ENCODE measurements around the gene UNC5CL. TPM values are rescaled to one million over a fixed set of nuclear protein-coding genes. Genes with fewer than 3 reads are reported as not detected.

Gene UNC5CL
- total and polyA plus RNA-seq, 5 donors from 2014 or later = 0.11 to 4.4 (median 0.25) TPM

GRCh38 chr6:41061196-41061726, 22.2 kb upstream of the UNC5CL start:
- Mint-ChIP-seq H3K4me1 (peaks cover 0 to 2% (median 1%) of the 10 kb centered on the region in 4 donors), H3K4me3 (no peak overlapping the region), H3K36me3 (peaks cover 64% of the 10 kb centered on the region), H3K27me3 (no peaks in the 10 kb centered on the region), H3K27ac (peak overlapping the region in 1 of 3 donors; percentile 62), H3K9me3 (no peaks in the 10 kb centered on the region)
- Histone ChIP-seq H3K27ac (ENCODE audit: insufficient read depth, low read length, poor library complexity, severe bottlenecking) (no peak overlapping the region), H3K27me3 (ENCODE audit: control insufficient read depth, insufficient read depth, low read length) (no peaks in the 10 kb centered on the region), H3K9me3 (ENCODE audit: control insufficient read depth in 2 of 2, low read length in 2 of 2) (no peaks in the 10 kb centered on the region), H3K4me3 (ENCODE audit: low read depth, low read length) (no peak overlapping the region), H3K36me3 (ENCODE audit: control insufficient read depth, insufficient read depth, low read length) (peaks cover 49% of the 10 kb centered on the region), H3K4me1 (ENCODE audit: control insufficient read depth, insufficient read depth, low read length, poor library complexity, severe bottlenecking) (no peaks in the 10 kb centered on the region)
- no peak for ATAC-seq (ENCODE audit: low read depth in 2 of 2)
- no peak for DNase-seq

DNA sequence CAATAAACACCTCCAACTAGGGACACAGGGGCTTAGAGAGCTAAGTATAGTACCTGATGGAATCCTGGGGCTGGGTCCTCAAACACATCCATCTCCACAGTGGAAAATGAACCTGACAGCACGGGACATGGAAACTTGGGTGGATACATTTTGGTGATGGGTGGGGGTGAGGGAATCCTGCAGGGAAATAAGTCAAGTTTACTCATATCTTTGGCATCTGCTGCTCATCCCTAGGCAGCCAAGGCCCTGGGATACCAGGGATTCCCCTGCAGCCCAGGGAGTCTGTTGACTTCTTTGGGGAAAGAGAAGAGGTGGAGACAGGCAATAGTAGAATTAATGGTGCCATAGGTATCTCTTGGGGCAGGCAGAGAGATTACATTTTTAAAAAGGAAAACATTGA, 20.5 kb upstream of the UNC5CL start:
- Mint-ChIP-seq H3K27me3 (no peaks in the 10 kb centered on the region), H3K4me1 (peaks cover 0 to 5% (median 1%) of the 10 kb centered on the region in 4 donors), H3K9me3 (no peaks in the 10 kb centered on the region), H3K36me3 (peaks cover 64% of the 10 kb centered on the region), H3K4me3 (no peak overlapping the region), H3K27ac (peak overlapping the region in 1 of 3 donors; percentile 61)
- H3K36me3 ChIP-seq (ENCODE audit: control insufficient read depth, insufficient read depth, low read length) = peaks cover 35% of the 10 kb centered on the region
- no peaks in the 10 kb centered on the region for H3K9me3 ChIP-seq (ENCODE audit: control insufficient read depth in 2 of 2, low read length in 2 of 2)
- H3K4me3 ChIP-seq (ENCODE audit: low read depth, low read length) = no peak overlapping the region
- no peak for ATAC-seq (ENCODE audit: low read depth in 2 of 2)
- H3K27ac ChIP-seq (ENCODE audit: insufficient read depth, low read length, poor library complexity, severe bottlenecking) = no peak overlapping the region
- DNase-seq = no peak
- no peaks in the 10 kb centered on the region for H3K4me1 ChIP-seq (ENCODE audit: control insufficient read depth, insufficient read depth, low read length, poor library complexity, severe bottlenecking)
- H3K27me3 ChIP-seq (ENCODE audit: control insufficient read depth, insufficient read depth, low read length) = no peaks in the 10 kb centered on the region

DNA sequence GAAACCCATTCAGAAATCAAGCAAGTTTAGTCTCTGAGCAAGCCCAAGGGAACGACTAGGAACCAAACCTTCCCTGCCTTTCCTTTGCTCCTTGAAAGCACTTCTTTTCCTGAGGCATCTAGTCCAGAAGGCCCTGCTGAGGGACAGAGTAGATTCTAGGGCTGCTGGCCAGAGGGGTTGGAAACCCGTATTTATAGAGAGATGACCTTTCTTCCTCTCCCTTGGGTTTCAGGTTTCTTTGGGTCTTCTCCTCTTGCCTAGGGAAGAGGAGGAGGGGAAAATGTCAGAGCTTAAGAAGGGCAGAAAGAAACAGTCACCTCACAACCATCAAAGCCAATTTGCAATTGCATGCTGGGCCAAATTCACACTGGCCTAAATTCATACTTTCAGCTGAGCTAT, 19.8 kb upstream of the UNC5CL start:
- no peak for ATAC-seq (ENCODE audit: low read depth in 2 of 2)

GRCh38 chr6:41056768-41057490, 17.9 kb upstream of the UNC5CL start:
- no peak for ATAC-seq (ENCODE audit: low read depth in 2 of 2)

More for the DNA sequence above, 19.8 kb upstream of the UNC5CL start:
- no peaks in the 10 kb centered on the region for H3K4me1 ChIP-seq (ENCODE audit: control insufficient read depth, insufficient read depth, low read length, poor library complexity, severe bottlenecking)
- no peaks in the 10 kb centered on the region for H3K9me3 ChIP-seq (ENCODE audit: control insufficient read depth in 2 of 2, low read length in 2 of 2)
- H3K4me3 Mint-ChIP-seq = no peak overlapping the region
- peaks cover 27% of the 10 kb centered on the region for H3K36me3 ChIP-seq (ENCODE audit: control insufficient read depth, insufficient read depth, low read length)
- H3K4me1 Mint-ChIP-seq = peaks cover 0 to 3% (median 0%) of the 10 kb centered on the region in 4 donors
- H3K9me3 Mint-ChIP-seq = no peaks in the 10 kb centered on the region
- no peak overlapping the region for H3K27ac ChIP-seq (ENCODE audit: insufficient read depth, low read length, poor library complexity, severe bottlenecking)
- H3K36me3 Mint-ChIP-seq = peaks cover 58% of the 10 kb centered on the region
- no peaks in the 10 kb centered on the region for H3K27me3 ChIP-seq (ENCODE audit: control insufficient read depth, insufficient read depth, low read length)
- H3K27ac Mint-ChIP-seq = no peak overlapping the region
- DNase-seq = no peak
- H3K4me3 ChIP-seq (ENCODE audit: low read depth, low read length) = no peak overlapping the region
- H3K27me3 Mint-ChIP-seq = no peaks in the 10 kb centered on the region

DNA sequence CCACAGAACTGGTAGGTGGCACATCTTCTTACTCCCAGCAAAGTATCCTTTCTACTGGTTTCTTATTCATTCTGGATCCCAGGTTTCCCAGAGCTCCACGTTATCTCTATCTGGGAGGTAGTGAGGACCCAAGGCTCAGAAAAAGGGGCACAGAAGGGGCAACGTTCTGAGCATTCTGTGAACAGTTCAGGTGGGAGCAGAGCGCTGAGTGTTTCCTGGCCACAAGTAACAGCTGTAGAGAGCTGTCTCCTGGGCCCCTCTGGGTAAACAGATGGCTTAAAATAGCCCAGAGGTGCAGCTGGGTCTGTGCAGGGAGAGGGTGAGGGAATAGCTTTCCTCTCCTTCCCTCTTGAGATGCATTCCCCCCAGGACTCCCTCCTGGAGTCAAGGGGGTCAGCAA, 16.1 kb upstream of the UNC5CL start:
- Mint-ChIP-seq H3K4me1 (peaks cover 7 to 27% (median 13%) of the 10 kb centered on the region in 4 donors), H3K36me3 (peaks cover 34% of the 10 kb centered on the region), H3K4me3 (no peak overlapping the region), H3K27ac (peak overlapping the region in 1 of 3 donors; percentile 75), H3K9me3 (no peaks in the 10 kb centered on the region), H3K27me3 (no peaks in the 10 kb centered on the region)
- Histone ChIP-seq H3K27me3 (ENCODE audit: control insufficient read depth, insufficient read depth, low read length) (no peaks in the 10 kb centered on the region), H3K36me3 (ENCODE audit: control insufficient read depth, insufficient read depth, low read length) (peaks cover 3% of the 10 kb centered on the region), H3K4me1 (ENCODE audit: control insufficient read depth, insufficient read depth, low read length, poor library complexity, severe bottlenecking) (peaks cover 16% of the 10 kb centered on the region), H3K4me3 (ENCODE audit: low read depth, low read length) (no peak overlapping the region), H3K27ac (ENCODE audit: insufficient read depth, low read length, poor library complexity, severe bottlenecking) (no peak overlapping the region), H3K9me3 (ENCODE audit: control insufficient read depth in 2 of 2, low read length in 2 of 2) (no peaks in the 10 kb centered on the region)
- DNase-seq = no peak
- ATAC-seq (ENCODE audit: low read depth in 2 of 2) = no peak

More at GRCh38 chr6:41056768-41057490, 17.9 kb upstream of the UNC5CL start:
- Histone ChIP-seq H3K4me1 (ENCODE audit: control insufficient read depth, insufficient read depth, low read length, poor library complexity, severe bottlenecking) (peaks cover 9% of the 10 kb centered on the region), H3K9me3 (ENCODE audit: control insufficient read depth in 2 of 2, low read length in 2 of 2) (no peaks in the 10 kb centered on the region), H3K27me3 (ENCODE audit: control insufficient read depth, insufficient read depth, low read length) (no peaks in the 10 kb centered on the region), H3K27ac (ENCODE audit: insufficient read depth, low read length, poor library complexity, severe bottlenecking) (no peak overlapping the region), H3K36me3 (ENCODE audit: control insufficient read depth, insufficient read depth, low read length) (peaks cover 12% of the 10 kb centered on the region), H3K4me3 (ENCODE audit: low read depth, low read length) (no peak overlapping the region)
- Mint-ChIP-seq H3K27me3 (no peaks in the 10 kb centered on the region), H3K4me1 (peaks cover 4 to 13% (median 8%) of the 10 kb centered on the region in 4 donors), H3K9me3 (no peaks in the 10 kb centered on the region), H3K4me3 (no peak overlapping the region), H3K27ac (peak overlapping the region in 1 of 3 donors; percentile 20), H3K36me3 (peaks cover 51% of the 10 kb centered on the region)
- no peak for DNase-seq

- DNase-seq = no peak
- no peak for ATAC-seq (ENCODE audit: low read depth in 2 of 2)
- Mint-ChIP-seq H3K4me3 (no peak overlapping the region), H3K4me1 (peaks cover 7 to 27% (median 14%) of the 10 kb centered on the region in 4 donors), H3K27ac (no peak overlapping the region), H3K9me3 (no peaks in the 10 kb centered on the region), H3K27me3 (no peaks in the 10 kb centered on the region), H3K36me3 (peaks cover 34% of the 10 kb centered on the region)
- Histone ChIP-seq H3K27me3 (ENCODE audit: control insufficient read depth, insufficient read depth, low read length) (no peaks in the 10 kb centered on the region), H3K4me1 (ENCODE audit: control insufficient read depth, insufficient read depth, low read length, poor library complexity, severe bottlenecking) (peaks cover 16% of the 10 kb centered on the region), H3K36me3 (ENCODE audit: control insufficient read depth, insufficient read depth, low read length) (peaks cover 3% of the 10 kb centered on the region), H3K27ac (ENCODE audit: insufficient read depth, low read length, poor library complexity, severe bottlenecking) (no peak overlapping the region), H3K9me3 (ENCODE audit: control insufficient read depth in 2 of 2, low read length in 2 of 2) (no peaks in the 10 kb centered on the region), H3K4me3 (ENCODE audit: low read depth, low read length) (no peak overlapping the region)
Observed at GRCh38 chr6:41054511-41054910, 15.5 kb upstream of the UNC5CL start.

DNA sequence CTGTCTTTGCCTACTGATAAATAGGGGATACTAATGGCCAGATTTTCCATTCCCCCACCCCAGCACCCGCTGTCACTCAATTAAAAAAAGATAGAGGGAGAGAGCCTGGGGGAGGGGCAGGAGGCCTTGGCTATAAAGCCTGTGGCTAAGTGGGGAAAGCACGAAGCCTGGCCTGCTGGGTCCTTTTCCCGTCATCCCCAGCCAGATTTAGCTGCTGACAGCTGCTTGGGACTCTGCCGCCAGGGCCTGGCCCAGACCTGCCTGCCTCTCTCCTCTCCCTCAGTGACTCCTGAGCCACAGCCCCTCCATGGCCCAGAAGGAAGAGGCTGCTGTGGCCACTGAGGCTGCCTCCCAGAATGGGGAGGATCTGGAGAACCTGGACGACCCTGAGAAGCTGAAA, 14.0 kb upstream of the UNC5CL start, which contains the start of gene APOBEC2:
Gene APOBEC2, plus strand, starts transcription at position 162 of the 400 bp plus-strand sequence. Its CDS starts 146 bp downstream, at position 308.
- Mint-ChIP-seq H3K4me3 (peak within 1 kb of the TSS in 3 of 4 donors; percentile 27 to 80 (median 67)), H3K36me3 (peaks cover 26% of the 10 kb centered on the region), H3K9me3 (no peaks in the 10 kb centered on the region), H3K27me3 (no peaks in the 10 kb centered on the region), H3K4me1 (peaks cover 7 to 27% (median 15%) of the 10 kb centered on the region in 4 donors), H3K27ac (peak within 1 kb of the TSS; percentile 79 to 94 (median 89))
- Histone ChIP-seq H3K4me3 (ENCODE audit: low read depth, low read length) (peak within 1 kb of the TSS; percentile 46), H3K27ac (ENCODE audit: insufficient read depth, low read length, poor library complexity, severe bottlenecking) (no peak within 1 kb of the TSS), H3K9me3 (ENCODE audit: control insufficient read depth in 2 of 2, low read length in 2 of 2) (no peaks in the 10 kb centered on the region), H3K27me3 (ENCODE audit: control insufficient read depth, insufficient read depth, low read length) (no peaks in the 10 kb centered on the region), H3K4me1 (ENCODE audit: control insufficient read depth, insufficient read depth, low read length, poor library complexity, severe bottlenecking) (peaks cover 16% of the 10 kb centered on the region), H3K36me3 (ENCODE audit: control insufficient read depth, insufficient read depth, low read length) (no peaks in the 10 kb centered on the region)
- no peak for ATAC-seq (ENCODE audit: low read depth in 2 of 2)
- DNase-seq = no peak
